B cell (primary cell): ENCODE data around the gene CD200R1L. TPM values are rescaled to one million over a fixed set of nuclear protein-coding genes. Genes with fewer than 3 reads are reported as not detected.

Experiments used
- ATAC-seq: fragments of 200-7000 bp; cut with Tn5 transposase; one replicate; pipeline ENCODE4 v1.10.0; 2021; ENCODE audit warnings: low read depth, mild to moderate bottlenecking, moderate number of reproducible peaks, moderate library complexity
- CTCF ChIA-PET: fragments of 350-600 bp; sonication (Branson Sonifier 250); formaldehyde crosslinking; loops from one replicate; lab custom pipeline; 2021; ENCODE audit warnings: antibody characterized with exemption, inconsistent platforms; lab: Charles Lee
- POLR2A ChIA-PET: fragments of 350-600 bp; sonication (Branson Sonifier 250); formaldehyde crosslinking; loops from one replicate; lab custom pipeline; 2021; ENCODE audit warnings: antibody characterized with exemption; lab: Charles Lee
- DNase-seq: peaks from one replicate; pipeline ENCODE4 v3.0.0; 2013
- H2AFZ ChIP-seq: 2 replicates; pipeline ENCODE4 v1.6.1; 2012; ENCODE audit warnings: mild to moderate bottlenecking, low read depth, low read length; ENCODE audit not compliant: insufficient read depth, poor library complexity, severe bottlenecking
- H3K27ac ChIP-seq, 2 donors: 1 replicate in 1 of 2; 2 replicates in 1 of 2; pipeline ENCODE4 v1.5.1; 2012 to 2013; ENCODE audit warnings: low read length in 2 of 2, mild to moderate bottlenecking in 2 of 2, moderate library complexity in 1 of 2
- H3K27me3 ChIP-seq, 4 experiments: fragments of 200-600 bp in 1 of 4; sonication (generic) in 1 of 4; replicated peaks in 1 of 4; 1 replicate in 2 of 4; 2 replicates in 2 of 4; pipeline versions ENCODE4 v1.6.1 to v1.7.0; 2013 to 2016; ENCODE audit warnings: low read length in 3 of 4, mild to moderate bottlenecking in 2 of 4, mixed read lengths in 1 of 4, moderate library complexity in 1 of 4; ENCODE audit not compliant: insufficient read depth in 4 of 4, control insufficient read depth in 3 of 4; ENCODE audit errors: control extremely low read depth in 1 of 4
- H3K36me3 ChIP-seq, 2 experiments: replicated peaks in 1 of 2; 1 replicate in 1 of 2; 2 replicates in 1 of 2; pipeline versions ENCODE4 v1.6.1 to v1.7.1; 2013; ENCODE audit warnings: low read length in 1 of 2; ENCODE audit not compliant: insufficient read depth in 2 of 2, control insufficient read depth in 1 of 2; ENCODE audit errors: control extremely low read depth in 1 of 2, extremely low read depth in 1 of 2
- H3K4me1 ChIP-seq, 2 donors: fragments of 200-600 bp in 1 of 2; sonication (generic) in 1 of 2; 1 replicate in 1 of 2; 2 replicates in 1 of 2; pipeline versions ENCODE4 v1.5.1 to v1.6.1; 2013 to 2017; ENCODE audit warnings: low read length in 2 of 2; ENCODE audit not compliant: control insufficient read depth in 2 of 2, insufficient read depth in 2 of 2
- H3K4me2 ChIP-seq: replicated peaks from 2 replicates; pipeline ENCODE3; 2012; ENCODE audit warnings: mild to moderate bottlenecking, low read depth, low read length; ENCODE audit not compliant: poor library complexity, severe bottlenecking
- H3K4me3 ChIP-seq, 5 experiments: fragments of 200-600 bp in 1 of 5; sonication (generic) in 1 of 5; 1 replicate in 3 of 5; 2 replicates in 2 of 5; pipeline versions ENCODE4 v1.5.1 to v1.7.0; 2011 to 2016; ENCODE audit warnings: low read length in 4 of 5, mild to moderate bottlenecking in 4 of 5, low read depth in 2 of 5, control low read depth in 1 of 5, moderate library complexity in 1 of 5; ENCODE audit not compliant: insufficient read depth in 1 of 5; ENCODE audit errors: control extremely low read depth in 1 of 5, extremely low read depth in 1 of 5
- H3K79me2 ChIP-seq: fragments of 200-600 bp; sonication (generic); one replicate; pipeline ENCODE4 v1.6.0; 2016; ENCODE audit warnings: low read length; ENCODE audit not compliant: control insufficient read depth, insufficient read depth
- H3K9ac ChIP-seq: fragments of 200-600 bp; sonication (generic); 2 replicates; pipeline ENCODE4 v1.6.1; 2017; ENCODE audit warnings: mild to moderate bottlenecking, low read length, moderate library complexity
- H3K9me3 ChIP-seq, 3 donors: one replicate each; pipeline versions ENCODE4 v1.6.1 to v1.7.1; 2013; ENCODE audit warnings: low read length in 2 of 3; ENCODE audit not compliant: control insufficient read depth in 2 of 3, insufficient read depth in 1 of 3; ENCODE audit errors: control extremely low read depth in 1 of 3
- H4K20me1 ChIP-seq: 2 replicates; pipeline ENCODE4 v1.6.0; 2012; ENCODE audit warnings: mild to moderate bottlenecking, low read length; ENCODE audit not compliant: insufficient read depth, control insufficient read depth, poor library complexity, severe bottlenecking
- H3K27ac Mint-ChIP-seq: one replicate; pipeline ENCODE4 v1.8.0; 2021; ENCODE audit warnings: mixed read lengths
- H3K27me3 Mint-ChIP-seq: one replicate; pipeline ENCODE4 v1.8.0; 2021; ENCODE audit warnings: mixed read lengths
- H3K4me1 Mint-ChIP-seq: one replicate; pipeline ENCODE4 v1.8.0; 2021; ENCODE audit warnings: mixed read lengths
- H3K4me3 Mint-ChIP-seq: one replicate; pipeline ENCODE4 v1.8.0; 2021; ENCODE audit warnings: mixed read lengths
- H3K9me3 Mint-ChIP-seq: one replicate; pipeline ENCODE4 v1.8.0; 2022; ENCODE audit warnings: mixed read lengths; ENCODE audit not compliant: insufficient read depth
- EZH2 ChIP-seq: IDR thresholded peaks from 2 replicates; pipeline ENCODE4 v1.6.1; 2012; ENCODE audit warnings: borderline replicate concordance, low read depth, mild to moderate bottlenecking, moderate library complexity, low read length; ENCODE audit not compliant: insufficient read depth, poor library complexity, severe bottlenecking
- WGBS: methylation state at CpG from one replicate; pipeline ENCODE4 v1.1.5; 2013; ENCODE audit warnings: missing lambda C conversion rate; ENCODE audit not compliant: insufficient coverage; 5-methylcytosine and 5-hydroxymethylcytosine counted together
- intact Hi-C: fragments of 100-400 bp; cut with micrococcal nuclease; formaldehyde crosslinking; loops from one replicate; pipeline ENCODE4 v1.10.0; 2022
- polyA minus RNA-seq: library from RNA; depleted of rRNA, polyadenylated mRNA; stranded (reverse); fragments of >200 nt; gene quantifications from 2 replicates; pipeline ENCODE4 v1.2.3, GENCODE V29; 2012
- polyA plus RNA-seq: library from polyadenylated mRNA; depleted of rRNA; stranded (reverse); fragments of >200 nt; gene quantifications from 2 replicates; pipeline ENCODE4 v1.2.3, GENCODE V29; 2012
- total RNA-seq, 2 donors: library from RNA; stranded (reverse); fragments of 120-200 nt in 1 of 2; gene quantifications; 1 replicate in 1 of 2; 2 replicates in 1 of 2; pipeline versions ENCODE4 v1.2.3 to v1.2.4, GENCODE V29; 2013 to 2022
- TF ChIP-seq, protein P1 (sequence below): fragments of 200-600 bp; IDR thresholded peaks from one replicate; pipeline ENCODE4 v1.8.0; 2022; ENCODE audit warnings: antibody characterized with exemption, mild to moderate bottlenecking

Gene CD200R1L, protein sequence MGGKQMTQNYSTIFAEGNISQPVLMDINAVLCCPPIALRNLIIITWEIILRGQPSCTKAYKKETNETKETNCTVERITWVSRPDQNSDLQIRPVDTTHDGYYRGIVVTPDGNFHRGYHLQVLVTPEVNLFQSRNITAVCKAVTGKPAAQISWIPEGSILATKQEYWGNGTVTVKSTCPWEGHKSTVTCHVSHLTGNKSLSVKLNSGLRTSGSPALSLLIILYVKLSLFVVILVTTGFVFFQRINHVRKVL
- total RNA-seq (not detected in 2 replicates), polyA plus RNA-seq (not detected in 2 replicates), polyA minus RNA-seq (not detected in 2 replicates)
- not detected for total RNA-seq (2013)

DNA sequence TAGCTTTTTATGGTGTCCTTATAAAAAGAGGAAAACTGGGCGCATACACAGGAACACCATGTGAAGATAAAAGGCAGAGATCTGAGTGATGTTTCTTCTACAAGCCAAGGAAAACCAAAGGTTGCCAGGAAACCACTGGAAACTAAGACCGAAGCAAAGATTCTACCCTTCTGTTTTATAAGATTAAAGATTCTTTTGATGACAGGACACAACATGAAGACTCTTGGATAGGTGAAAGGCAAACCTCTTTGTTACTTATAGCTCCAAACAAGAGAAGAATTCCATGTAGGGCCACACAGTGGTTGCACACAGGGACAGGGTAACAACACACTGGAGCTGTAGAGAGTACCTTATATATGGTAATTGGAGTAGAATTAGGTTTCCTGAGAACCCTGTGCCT, at the start of gene CD200R1L:
Gene CD200R1L (minus strand): TSS at position 101 of the 400 bp plus-strand sequence. CDS start 17,497 bp downstream, outside the sequence.
- intact Hi-C loops = no loop called here
- WGBS = no CpG with 5 or more reads among the region's 2 CpGs

DNA sequence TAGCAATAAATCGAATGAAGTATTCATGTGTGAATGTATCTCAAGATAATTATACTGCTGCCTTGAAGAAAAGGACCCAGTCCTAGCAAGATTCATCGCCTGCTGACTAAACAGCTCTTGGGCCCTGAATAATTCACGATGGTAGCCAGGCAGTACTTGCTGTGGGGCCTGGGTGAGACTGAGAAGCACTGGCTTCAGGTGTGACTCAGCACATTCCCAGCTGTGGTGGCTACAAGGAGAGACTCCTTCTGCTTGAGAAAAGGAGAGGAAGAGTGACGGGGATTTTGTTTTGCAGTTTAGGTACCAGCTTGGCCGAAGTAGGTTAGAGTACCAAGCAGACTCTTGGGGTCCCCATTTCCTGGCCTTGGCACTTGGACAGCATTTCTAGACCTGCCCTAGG, 47.6 kb upstream of the CD200R1L start:
- H2AFZ ChIP-seq = no peak overlapping the region
- H3K9me3 ChIP-seq = no peaks in the 10 kb centered on the region
- Mint-ChIP-seq H3K4me1 (peaks cover 8% of the 10 kb centered on the region), H3K4me3 (no peak overlapping the region), H3K27ac (no peak overlapping the region), H3K9me3 (no peaks in the 10 kb centered on the region), H3K27me3 (no peaks in the 10 kb centered on the region)
- POLR2A ChIA-PET = no interaction called here
- intact Hi-C loops = loop anchor here (2.0 kb wide), 1 partner anchor 15 kb away; no protein-coding TSS in a partner anchor
- ATAC-seq (no peak), DNase-seq (no peak)
- peaks cover 4 to 5% of the 10 kb centered on the region in 2 donors for H3K4me1 ChIP-seq
- no peaks in the 10 kb centered on the region for H3K36me3 ChIP-seq
- no peak overlapping the region for H3K4me3 ChIP-seq
- H3K4me2 ChIP-seq = no peak overlapping the region
- CTCF ChIA-PET = interaction anchor here (0.6 kb wide), 1 partner anchor 9 kb away, joined by 3 read pairs; no protein-coding TSS in a partner anchor
- no peak overlapping the region for H3K27ac ChIP-seq
- no peaks in the 10 kb centered on the region for H4K20me1 ChIP-seq
- no peaks in the 10 kb centered on the region for H3K27me3 ChIP-seq
- TF ChIP-seq, protein P1, sequence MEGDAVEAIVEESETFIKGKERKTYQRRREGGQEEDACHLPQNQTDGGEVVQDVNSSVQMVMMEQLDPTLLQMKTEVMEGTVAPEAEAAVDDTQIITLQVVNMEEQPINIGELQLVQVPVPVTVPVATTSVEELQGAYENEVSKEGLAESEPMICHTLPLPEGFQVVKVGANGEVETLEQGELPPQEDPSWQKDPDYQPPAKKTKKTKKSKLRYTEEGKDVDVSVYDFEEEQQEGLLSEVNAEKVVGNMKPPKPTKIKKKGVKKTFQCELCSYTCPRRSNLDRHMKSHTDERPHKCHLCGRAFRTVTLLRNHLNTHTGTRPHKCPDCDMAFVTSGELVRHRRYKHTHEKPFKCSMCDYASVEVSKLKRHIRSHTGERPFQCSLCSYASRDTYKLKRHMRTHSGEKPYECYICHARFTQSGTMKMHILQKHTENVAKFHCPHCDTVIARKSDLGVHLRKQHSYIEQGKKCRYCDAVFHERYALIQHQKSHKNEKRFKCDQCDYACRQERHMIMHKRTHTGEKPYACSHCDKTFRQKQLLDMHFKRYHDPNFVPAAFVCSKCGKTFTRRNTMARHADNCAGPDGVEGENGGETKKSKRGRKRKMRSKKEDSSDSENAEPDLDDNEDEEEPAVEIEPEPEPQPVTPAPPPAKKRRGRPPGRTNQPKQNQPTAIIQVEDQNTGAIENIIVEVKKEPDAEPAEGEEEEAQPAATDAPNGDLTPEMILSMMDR = no peak
- no peak for TF ChIP-seq EZH2
- H3K79me2 ChIP-seq = no peaks in the 10 kb centered on the region
- 79% methylated on average over 4 of the region's 5 CpGs for WGBS
- H3K9ac ChIP-seq = no peak overlapping the region

More for the DNA sequence above, at the start of gene CD200R1L:
- peaks cover 32% of the 10 kb centered on the region for H3K4me1 Mint-ChIP-seq
- peak within 1 kb of the TSS; percentile 70 for H3K27ac Mint-ChIP-seq
- Histone ChIP-seq H2AFZ (peak within 1 kb of the TSS; percentile 3), H3K4me3 (no peak within 1 kb of the TSS), H3K27ac (no peak within 1 kb of the TSS), H3K9me3 (peaks cover 2 to 23% (median 9%) of the 10 kb centered on the region in 3 donors), H3K9ac (no peak within 1 kb of the TSS), H3K4me1 (peaks cover 9 to 26% of the 10 kb centered on the region in 2 donors), H3K36me3 (no peaks in the 10 kb centered on the region), H3K79me2 (no peaks in the 10 kb centered on the region), H4K20me1 (no peaks in the 10 kb centered on the region), H3K4me2 (peak within 1 kb of the TSS; percentile 37), H3K27me3 (no peaks in the 10 kb centered on the region)
- ChIA-PET POLR2A (no interaction called here), CTCF (interaction anchor here (0.8 to 1.5 kb wide), 4 partner anchors 32 to 133 kb away, joined by 3 to 4 read pairs (median 4); no protein-coding TSS in a partner anchor)
- H3K27me3 Mint-ChIP-seq = no peaks in the 10 kb centered on the region
- DNase-seq = no peak
- peak within 1 kb of the TSS; percentile 65 for H3K4me3 Mint-ChIP-seq
- TF ChIP-seq, protein P1 = no peak
- no peak for TF ChIP-seq EZH2
- peaks cover 16% of the 10 kb centered on the region for H3K9me3 Mint-ChIP-seq
- ATAC-seq = no peak
